Activated CD4-positive, alpha-beta T cell treated with anti-CD3 and anti-CD28 coated beads, Interleukin-2, amount 50 U/mL, for 24 hours (primary cell): ENCODE results near the gene TMF1.

Experiments
- DNase-seq, 2 donors: peaks; one replicate each; pipeline ENCODE4 v3.0.0-alpha.2; 2020; ENCODE audit warnings: low read depth in 1 of 2, low spot score in 1 of 2

TMF1 gene

GRCh38 chr3:69081583-69082262 is 29.6 kb upstream of the TMF1 start:
- DNase-seq, result no peak

- peak; percentile 79 to 89 for DNase-seq
These were observed 28.2 kb upstream of the TMF1 start, which contains the start of gene UBA3 for GRCh38 chr3:69080233-69080920. Gene UBA3, minus strand, starts transcription at chr3:69080365. Its CDS starts 12 bp downstream, at chr3:69080353.

- no peak for DNase-seq
These were observed 27.4 kb upstream of the TMF1 start for GRCh38 chr3:69079269-69080159.

- DNase-seq, result no peak
These were observed 20.8 kb upstream of the TMF1 start for GRCh38 chr3:69072928-69073327.

GRCh38 chr3:69066121-69066520 is 14.0 kb upstream of the TMF1 start:
- DNase-seq, result no peak

- no peak for DNase-seq
These were observed 13.3 kb upstream of the TMF1 start for GRCh38 chr3:69065318-69065964.

GRCh38 chr3:69063636-69064035 is 11.5 kb upstream of the TMF1 start:
- DNase-seq, result no peak

- DNase-seq, result no peak
These were observed 7.6 kb upstream of the TMF1 start for GRCh38 chr3:69059688-69060087.

- DNase-seq, result no peak
These were observed 6.8 kb upstream of the TMF1 start for GRCh38 chr3:69058947-69059224.

- no peak for DNase-seq
These were observed 6.2 kb upstream of the TMF1 start for GRCh38 chr3:69058180-69058946.

GRCh38 chr3:69052472-69052898 is 352 bp upstream of the TMF1 start:
- no peak for DNase-seq

- no peak for DNase-seq
These were observed 3.1 kb downstream of the TMF1 start for GRCh38 chr3:69048990-69049389.

- no peak for DNase-seq
These were observed 7.5 kb downstream of the TMF1 start for GRCh38 chr3:69044608-69045007.

- DNase-seq, result no peak
These were observed 18.7 kb downstream of the TMF1 start for GRCh38 chr3:69033470-69033869.

GRCh38 chr3:69032737-69033136 is 19.4 kb downstream of the TMF1 start:
- no peak for DNase-seq

- DNase-seq, result no peak
These were observed 20.0 kb downstream of the TMF1 start for GRCh38 chr3:69032142-69032541.

GRCh38 chr3:69031635-69032034 is 20.5 kb downstream of the TMF1 start:
- no peak for DNase-seq

- DNase-seq, result no peak
These were observed 31.3 kb downstream of the TMF1 start for GRCh38 chr3:69020857-69021256.

GRCh38 chr3:69020424-69020823 is 31.7 kb downstream of the TMF1 start:
- DNase-seq, result no peak

GRCh38 chr3:69016901-69017300 is 35.2 kb downstream of the TMF1 start:
- DNase-seq, result no peak

- no peak for DNase-seq
These were observed 36.0 kb downstream of the TMF1 start for GRCh38 chr3:69016102-69016501.
